DOHH2 (cell line): Measurements from ENCODE around the gene RBMX.

Experiments used
- EZH2phosphoT487 ChIP-seq: fragments of 200-600 bp; sonication (generic); IDR thresholded peaks from 2 replicates; pipeline ENCODE4 v1.6.1; 2017; ENCODE audit warnings: borderline replicate concordance, mild to moderate bottlenecking, antibody characterized with exemption, low read length, moderate library complexity, mixed read lengths
- TF ChIP-seq, protein P1 (sequence below): fragments of 200-600 bp; sonication (generic); IDR thresholded peaks from one replicate; pipeline ENCODE4 v1.5.1; 2014; ENCODE audit warnings: antibody characterized with exemption, mild to moderate bottlenecking, low read depth, low read length; ENCODE audit not compliant: poor library complexity, severe bottlenecking

- TF ChIP-seq EZH2phosphoT487: no peak
- TF ChIP-seq, protein P1, sequence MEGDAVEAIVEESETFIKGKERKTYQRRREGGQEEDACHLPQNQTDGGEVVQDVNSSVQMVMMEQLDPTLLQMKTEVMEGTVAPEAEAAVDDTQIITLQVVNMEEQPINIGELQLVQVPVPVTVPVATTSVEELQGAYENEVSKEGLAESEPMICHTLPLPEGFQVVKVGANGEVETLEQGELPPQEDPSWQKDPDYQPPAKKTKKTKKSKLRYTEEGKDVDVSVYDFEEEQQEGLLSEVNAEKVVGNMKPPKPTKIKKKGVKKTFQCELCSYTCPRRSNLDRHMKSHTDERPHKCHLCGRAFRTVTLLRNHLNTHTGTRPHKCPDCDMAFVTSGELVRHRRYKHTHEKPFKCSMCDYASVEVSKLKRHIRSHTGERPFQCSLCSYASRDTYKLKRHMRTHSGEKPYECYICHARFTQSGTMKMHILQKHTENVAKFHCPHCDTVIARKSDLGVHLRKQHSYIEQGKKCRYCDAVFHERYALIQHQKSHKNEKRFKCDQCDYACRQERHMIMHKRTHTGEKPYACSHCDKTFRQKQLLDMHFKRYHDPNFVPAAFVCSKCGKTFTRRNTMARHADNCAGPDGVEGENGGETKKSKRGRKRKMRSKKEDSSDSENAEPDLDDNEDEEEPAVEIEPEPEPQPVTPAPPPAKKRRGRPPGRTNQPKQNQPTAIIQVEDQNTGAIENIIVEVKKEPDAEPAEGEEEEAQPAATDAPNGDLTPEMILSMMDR: no peak
These were observed 44.8 kb downstream of the RBMX start for GRCh38 chrX:136835761-136836160.
